ENCODE results near the gene PEX26. TPM values are rescaled to one million over a fixed set of nuclear protein-coding genes. Genes with fewer than 3 reads are reported as not detected.

Gene PEX26
- total RNA-seq, 1 donor from 2014 or later = 43.5 TPM

GRCh38 chr22:18077087-18077638, 627 bp upstream of the PEX26 start:
- H3K27ac Mint-ChIP-seq (ENCODE audit: unreplicated experiment) = peak overlapping the region; percentile 97
- peak overlapping the region; percentile 100 for H3K4me3 Mint-ChIP-seq (ENCODE audit: unreplicated experiment)
- no peak for TF ChIP-seq CTCF (IDR thresholded peaks at IDR 0.05)
- peaks cover 27% of the 10 kb centered on the region for H3K4me1 Mint-ChIP-seq (ENCODE audit: unreplicated experiment)
- H3K36me3 Mint-ChIP-seq (ENCODE audit: unreplicated experiment) = peaks cover 15% of the 10 kb centered on the region
- no peaks in the 10 kb centered on the region for H3K9me3 Mint-ChIP-seq (ENCODE audit: unreplicated experiment)
- no peak for DNase-seq (ENCODE audit: extremely low spot score, unreplicated experiment)
- H3K27me3 Mint-ChIP-seq (ENCODE audit: unreplicated experiment) = no peaks in the 10 kb centered on the region

- peak overlapping the region; percentile 100 for H3K4me3 Mint-ChIP-seq (ENCODE audit: unreplicated experiment)
- DNase-seq (ENCODE audit: extremely low spot score, unreplicated experiment) = no peak
Observed at GRCh38 chr22:18078329-18079041, 695 bp downstream of the PEX26 start.

GRCh38 chr22:18079706-18080233, 2.0 kb downstream of the PEX26 start:
- Mint-ChIP-seq H3K27ac (ENCODE audit: unreplicated experiment) (no peak overlapping the region), H3K9me3 (ENCODE audit: unreplicated experiment) (no peaks in the 10 kb centered on the region), H3K4me1 (ENCODE audit: unreplicated experiment) (peaks cover 28% of the 10 kb centered on the region), H3K36me3 (ENCODE audit: unreplicated experiment) (peaks cover 24% of the 10 kb centered on the region), H3K4me3 (ENCODE audit: unreplicated experiment) (peak overlapping the region; percentile 100), H3K27me3 (ENCODE audit: unreplicated experiment) (no peaks in the 10 kb centered on the region)
- no peak for DNase-seq (ENCODE audit: extremely low spot score, unreplicated experiment)
- no peak for TF ChIP-seq CTCF (IDR thresholded peaks at IDR 0.05)

More at GRCh38 chr22:18078329-18079041, 695 bp downstream of the PEX26 start:
- peak overlapping the region; percentile 97 for H3K27ac Mint-ChIP-seq (ENCODE audit: unreplicated experiment)
- no peaks in the 10 kb centered on the region for H3K27me3 Mint-ChIP-seq (ENCODE audit: unreplicated experiment)
- peaks cover 21% of the 10 kb centered on the region for H3K36me3 Mint-ChIP-seq (ENCODE audit: unreplicated experiment)
- no peak for TF ChIP-seq CTCF (IDR thresholded peaks at IDR 0.05)
- H3K9me3 Mint-ChIP-seq (ENCODE audit: unreplicated experiment) = no peaks in the 10 kb centered on the region
- peaks cover 28% of the 10 kb centered on the region for H3K4me1 Mint-ChIP-seq (ENCODE audit: unreplicated experiment)

- DNase-seq (ENCODE audit: extremely low spot score, unreplicated experiment) = no peak
- peaks cover 29% of the 10 kb centered on the region for H3K36me3 Mint-ChIP-seq (ENCODE audit: unreplicated experiment)
- peaks cover 25% of the 10 kb centered on the region for H3K4me1 Mint-ChIP-seq (ENCODE audit: unreplicated experiment)
- H3K27me3 Mint-ChIP-seq (ENCODE audit: unreplicated experiment) = no peaks in the 10 kb centered on the region
- no peak overlapping the region for H3K4me3 Mint-ChIP-seq (ENCODE audit: unreplicated experiment)
- H3K27ac Mint-ChIP-seq (ENCODE audit: unreplicated experiment) = no peak overlapping the region
- no peaks in the 10 kb centered on the region for H3K9me3 Mint-ChIP-seq (ENCODE audit: unreplicated experiment)
- no peak for TF ChIP-seq CTCF (IDR thresholded peaks at IDR 0.05)
Observed at GRCh38 chr22:18081416-18081815, 3.6 kb downstream of the PEX26 start.

- Mint-ChIP-seq H3K4me1 (ENCODE audit: unreplicated experiment) (peaks cover 18% of the 10 kb centered on the region), H3K4me3 (ENCODE audit: unreplicated experiment) (no peak overlapping the region), H3K27me3 (ENCODE audit: unreplicated experiment) (no peaks in the 10 kb centered on the region), H3K27ac (ENCODE audit: unreplicated experiment) (no peak overlapping the region), H3K36me3 (ENCODE audit: unreplicated experiment) (peaks cover 30% of the 10 kb centered on the region), H3K9me3 (ENCODE audit: unreplicated experiment) (no peaks in the 10 kb centered on the region)
- no peak for DNase-seq (ENCODE audit: extremely low spot score, unreplicated experiment)
- TF ChIP-seq CTCF (IDR thresholded peaks at IDR 0.05) = no peak
Observed at GRCh38 chr22:18082467-18082866, 4.7 kb downstream of the PEX26 start.

Measured in osteocyte (in vitro differentiated cells).